HG03378 (cell line): ENCODE data around the gene SC5D.

Experiments used
- ATAC-seq: cut with Tn5 transposase; IDR thresholded peaks from one replicate; pipeline ENCODE4 v1.9.1; 2021; ENCODE audit warnings: mild to moderate bottlenecking, moderate library complexity; ENCODE audit not compliant: unreplicated experiment

Gene SC5D

GRCh38 chr11:121291896-121292494 is 576 bp upstream of the SC5D start:
- ATAC-seq, result peak; percentile 20

- ATAC-seq, result no peak
Observed at GRCh38 chr11:121293288-121293594, 670 bp downstream of the SC5D start.

- ATAC-seq, result no peak
Observed at GRCh38 chr11:121295246-121296029, 2.9 kb downstream of the SC5D start.

GRCh38 chr11:121297872-121298271 is 5.3 kb downstream of the SC5D start:
- ATAC-seq, result no peak

- ATAC-seq, result no peak
Observed at GRCh38 chr11:121298774-121299173, 6.2 kb downstream of the SC5D start.

- ATAC-seq, result no peak
Observed at GRCh38 chr11:121299417-121299816, 6.8 kb downstream of the SC5D start.

GRCh38 chr11:121300313-121300971 is 7.9 kb downstream of the SC5D start:
- ATAC-seq, result no peak

GRCh38 chr11:121300972-121301699 is 8.6 kb downstream of the SC5D start:
- ATAC-seq, result no peak

- ATAC-seq, result no peak
Observed at GRCh38 chr11:121304759-121305158, 12.2 kb downstream of the SC5D start.

- no peak for ATAC-seq
Observed at GRCh38 chr11:121308816-121309215, 16.2 kb downstream of the SC5D start.

- ATAC-seq, result peak; percentile 78
Observed at GRCh38 chr11:121309688-121310087, 17.1 kb downstream of the SC5D start.

GRCh38 chr11:121310908-121311307 is 18.3 kb downstream of the SC5D start:
- ATAC-seq, result no peak

GRCh38 chr11:121311373-121311772 is 18.8 kb downstream of the SC5D start:
- ATAC-seq, result no peak

GRCh38 chr11:121312483-121312882 is 19.9 kb downstream of the SC5D start:
- ATAC-seq, result no peak

- ATAC-seq, result no peak
Observed at GRCh38 chr11:121318848-121319834, 26.6 kb downstream of the SC5D start.

GRCh38 chr11:121321614-121322243 is 29.2 kb downstream of the SC5D start:
- ATAC-seq, result peak; percentile 64

- no peak for ATAC-seq
Observed at GRCh38 chr11:121323046-121323607, 30.6 kb downstream of the SC5D start.

- ATAC-seq, result no peak
Observed at GRCh38 chr11:121326230-121326629, 33.7 kb downstream of the SC5D start.

GRCh38 chr11:121327553-121327952 is 35.0 kb downstream of the SC5D start:
- no peak for ATAC-seq
